Measurements from ENCODE around the gene SLC49A3.
"Not testable (repeated sequence)": the region's sequence is repeated elsewhere in the genome, so short reads cannot be mapped to it uniquely, and the experiment has no call there.

The SLC49A3 gene

GRCh38 chr4:648579-649292 is 40.2 kb downstream of the SLC49A3 start:
- H3K4me1 ChIP-seq, result no peaks in the 10 kb centered on the region
- peaks cover 12% of the 10 kb centered on the region for H3K27me3 ChIP-seq
- peak; percentile 4 for DNase-seq
- H3K36me3 ChIP-seq, result no peaks in the 10 kb centered on the region
- no peak for TF ChIP-seq CTCF (IDR thresholded peaks at IDR 0.05; ENCODE audit: low read depth, low read length)
- no peaks in the 10 kb centered on the region for H3K9me3 ChIP-seq
- H3K4me3 ChIP-seq (ENCODE audit: low read depth, low read length), result no peak overlapping the region

GRCh38 chr4:647481-647880 is 41.5 kb downstream of the SLC49A3 start:
- Histone ChIP-seq H3K9me3 (no peaks in the 10 kb centered on the region), H3K4me3 (ENCODE audit: low read depth, low read length) (no peak overlapping the region), H3K36me3 (no peaks in the 10 kb centered on the region), H3K27me3 (peaks cover 12% of the 10 kb centered on the region), H3K4me1 (no peaks in the 10 kb centered on the region)
- peak; percentile 8 for DNase-seq
- TF ChIP-seq CTCF (IDR thresholded peaks at IDR 0.05; ENCODE audit: low read depth, low read length), result no peak

GRCh38 chr4:646460-646859 is 42.5 kb downstream of the SLC49A3 start:
- Histone ChIP-seq H3K4me1 (no peaks in the 10 kb centered on the region), H3K36me3 (no peaks in the 10 kb centered on the region), H3K9me3 (no peaks in the 10 kb centered on the region), H3K27me3 (peaks cover 8% of the 10 kb centered on the region), H3K4me3 (ENCODE audit: low read depth, low read length) (peak overlapping the region; percentile 61)
- peak; percentile 72 for DNase-seq
- peak; percentile 36; the same call in 1 of the 2 replicates for TF ChIP-seq CTCF (IDR thresholded peaks at IDR 0.05; ENCODE audit: low read depth, low read length)

GRCh38 chr4:642366-642765 is 46.6 kb downstream of the SLC49A3 start:
- H3K27me3 ChIP-seq; DNase-seq; H3K36me3 ChIP-seq; H3K4me3 ChIP-seq (ENCODE audit: low read depth, low read length); H3K4me1 ChIP-seq; H3K9me3 ChIP-seq: not testable (repeated sequence)

- H3K27me3 ChIP-seq, result no peaks in the 10 kb centered on the region
These were observed 51.2 kb downstream of the SLC49A3 start for GRCh38 chr4:637536-638280.

GRCh38 chr4:636628-637159 is 52.3 kb downstream of the SLC49A3 start:
- no peak for TF ChIP-seq CTCF (IDR thresholded peaks at IDR 0.05; ENCODE audit: low read depth, low read length)
- no peak overlapping the region for H3K4me3 ChIP-seq (ENCODE audit: low read depth, low read length)
- no peaks in the 10 kb centered on the region for H3K36me3 ChIP-seq
- no peak for DNase-seq
- no peaks in the 10 kb centered on the region for H3K27me3 ChIP-seq
- no peaks in the 10 kb centered on the region; the same call in none of the 2 replicates for H3K9me3 ChIP-seq
- no peaks in the 10 kb centered on the region for H3K4me1 ChIP-seq

More at GRCh38 chr4:637536-638280, 51.2 kb downstream of the SLC49A3 start:
- TF ChIP-seq CTCF (IDR thresholded peaks at IDR 0.05; ENCODE audit: low read depth, low read length), result no peak
- DNase-seq, result no peak
- H3K9me3 ChIP-seq, result no peaks in the 10 kb centered on the region; the same call in none of the 2 replicates
- no peaks in the 10 kb centered on the region for H3K4me1 ChIP-seq
- H3K36me3 ChIP-seq, result no peaks in the 10 kb centered on the region
- no peak overlapping the region for H3K4me3 ChIP-seq (ENCODE audit: low read depth, low read length)

Data from BE2C (cell line).